ENCODE data around the gene LCLAT1. TPM values are rescaled to one million over a fixed set of nuclear protein-coding genes. Genes with fewer than 3 reads are reported as not detected.

LCLAT1 gene
- polyA plus RNA-seq, 1 donor (not counting 4 experiments of a cell fraction or from before 2014, with no cell fraction given): 17.1 TPM

DNA sequence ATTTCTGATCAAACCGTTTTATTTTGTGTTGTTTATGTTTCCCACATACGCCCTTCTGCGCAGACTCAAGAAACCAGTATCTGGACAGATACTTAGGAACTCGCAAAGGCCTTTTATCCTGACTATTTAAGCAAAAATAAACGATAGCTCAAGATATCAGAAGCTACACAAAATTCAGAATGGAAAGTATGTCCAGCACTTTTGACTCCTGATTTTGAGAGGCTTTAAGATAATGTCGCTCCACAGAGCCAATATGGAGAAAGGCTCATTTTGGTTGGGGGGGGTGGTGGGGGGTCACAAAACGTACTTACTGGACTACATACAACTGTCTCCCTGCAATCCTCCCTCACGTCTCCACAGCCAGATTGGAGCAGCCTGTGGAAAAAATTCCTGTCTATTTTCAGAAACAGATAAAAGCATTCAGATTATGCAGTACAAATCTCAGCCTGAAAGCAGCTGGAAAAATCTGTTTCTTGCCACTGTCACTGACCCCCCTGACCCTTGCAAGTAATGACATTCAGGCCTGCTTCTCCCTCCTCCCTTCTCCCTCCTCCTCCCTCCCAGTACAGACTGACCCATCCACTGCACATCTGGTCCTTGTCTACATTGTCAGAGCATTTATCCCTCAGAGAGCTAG lies 34.9 kb upstream of the LCLAT1 start:
- no peak for TF ChIP-seq CTCF (optimal IDR thresholded peaks at IDR 0.05 in 1 of 3, IDR thresholded peaks at IDR 0.05 in 1 of 3, conservative IDR thresholded peaks at IDR 0.05 in 1 of 3; ENCODE audit: extremely low read depth in 1 of 3, insufficient read depth in 2 of 3, low read length in 3 of 3)
- TF ChIP-seq EZH2 (IDR thresholded peaks at IDR 0.05; ENCODE audit: low read length): no peak
- Histone ChIP-seq H3K27ac (ENCODE audit: control insufficient read depth, insufficient read depth, low read length) (no peak overlapping the region), H3K9me1 (ENCODE audit: control insufficient read depth, extremely low read depth, insufficient read depth, low read length) (no peaks in the 10 kb centered on the region), H2AFZ (ENCODE audit: control insufficient read depth, low read length) (no peak overlapping the region), H3K27me3 (ENCODE audit: control insufficient read depth, extremely low read depth, insufficient read depth, low read length) (no peaks in the 10 kb centered on the region), H3K79me2 (ENCODE audit: control insufficient read depth, insufficient read depth, low read length) (no peaks in the 10 kb centered on the region), H3K4me2 (ENCODE audit: control insufficient read depth, extremely low read depth, insufficient read depth, low read depth, low read length) (no peak overlapping the region), H3K4me1 (ENCODE audit: control insufficient read depth, extremely low read depth, insufficient read depth, low read length) (peaks cover 12% of the 10 kb centered on the region), H4K20me1 (ENCODE audit: control insufficient read depth, extremely low read depth, insufficient read depth, low read length) (no peaks in the 10 kb centered on the region), H3K9ac (ENCODE audit: control insufficient read depth, extremely low read depth, insufficient read depth, low read length) (no peak overlapping the region), H3K36me3 (ENCODE audit: control insufficient read depth in 2 of 2, extremely low read depth in 1 of 2, insufficient read depth in 2 of 2, low read length in 2 of 2) (no peaks in the 10 kb centered on the region), H3K9me3 (ENCODE audit: control insufficient read depth, low read depth, low read length) (no peaks in the 10 kb centered on the region), H3K4me3 (ENCODE audit: control insufficient read depth in 2 of 3, extremely low read depth in 1 of 3, insufficient read depth in 2 of 3, low read depth in 1 of 3, low read length in 3 of 3) (no peak overlapping the region)
- dilution Hi-C loops (cut with MboI; ENCODE audit: extremely low pct_ligation_motif_present, low sequenced_read_pairs): no loop called here
- FAIRE-seq (no peak), DNase-seq (ENCODE audit: low read depth, low spot score) (no peak)

DNA sequence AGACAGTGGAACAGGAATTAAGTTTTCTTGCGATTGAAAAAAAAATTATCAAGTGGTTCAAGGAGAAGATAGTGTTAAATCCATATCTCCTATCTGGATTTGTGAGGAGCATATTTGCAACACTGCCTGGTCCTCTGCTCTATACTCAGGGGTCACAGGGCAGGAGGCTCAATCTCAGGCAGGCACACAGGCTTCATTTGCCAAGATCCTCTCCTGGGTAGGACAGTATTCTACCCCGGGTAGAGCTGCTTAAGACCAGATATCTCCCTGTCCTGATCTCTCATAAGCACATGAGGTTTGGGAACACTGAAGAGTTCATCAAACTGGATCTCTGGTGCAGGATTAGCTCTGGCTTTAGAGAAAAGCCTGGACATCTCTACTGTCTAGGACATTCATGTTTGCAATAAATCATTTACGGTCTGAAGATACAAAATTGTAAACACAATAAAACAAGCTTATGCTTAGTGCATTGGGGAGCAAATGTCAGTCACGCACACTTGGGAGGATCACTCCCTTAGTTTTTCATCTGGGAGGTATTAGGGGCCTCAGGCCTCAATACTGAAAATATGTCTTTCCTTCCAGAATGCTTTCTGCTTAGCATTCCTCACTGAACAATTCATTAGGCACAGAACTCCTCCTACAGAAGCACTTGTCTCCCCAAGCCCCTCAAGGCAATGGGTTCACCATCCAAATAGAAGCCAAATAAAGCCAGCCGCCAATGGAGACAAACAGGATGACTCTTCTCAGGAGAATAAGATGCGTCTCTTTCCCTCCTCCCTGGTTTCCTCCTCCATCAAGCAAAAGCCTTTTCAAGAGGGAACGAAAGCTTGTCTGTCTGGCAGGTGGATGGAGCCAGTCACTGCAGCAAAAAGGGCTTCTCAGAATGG lies 34.1 kb upstream of the LCLAT1 start:
- no peak overlapping the region for H3K27ac ChIP-seq (ENCODE audit: control insufficient read depth, insufficient read depth, low read length)
- dilution Hi-C loops (cut with MboI; ENCODE audit: extremely low pct_ligation_motif_present, low sequenced_read_pairs): no loop called here
- no peaks in the 10 kb centered on the region for H4K20me1 ChIP-seq (ENCODE audit: control insufficient read depth, extremely low read depth, insufficient read depth, low read length)
- no peaks in the 10 kb centered on the region for H3K36me3 ChIP-seq (ENCODE audit: control insufficient read depth in 2 of 2, extremely low read depth in 1 of 2, insufficient read depth in 2 of 2, low read length in 2 of 2)
- no peak overlapping the region for H3K4me2 ChIP-seq (ENCODE audit: control insufficient read depth, extremely low read depth, insufficient read depth, low read depth, low read length)
- DNase-seq (ENCODE audit: low read depth, low spot score) (no peak), FAIRE-seq (no peak)
- H3K9me1 ChIP-seq (ENCODE audit: control insufficient read depth, extremely low read depth, insufficient read depth, low read length): no peaks in the 10 kb centered on the region
- peaks cover 12% of the 10 kb centered on the region for H3K4me1 ChIP-seq (ENCODE audit: control insufficient read depth, extremely low read depth, insufficient read depth, low read length)
- no peaks in the 10 kb centered on the region for H3K9me3 ChIP-seq (ENCODE audit: control insufficient read depth, low read depth, low read length)
- no peaks in the 10 kb centered on the region for H3K79me2 ChIP-seq (ENCODE audit: control insufficient read depth, insufficient read depth, low read length)
- H3K27me3 ChIP-seq (ENCODE audit: control insufficient read depth, extremely low read depth, insufficient read depth, low read length): no peaks in the 10 kb centered on the region
- no peak for TF ChIP-seq EZH2 (IDR thresholded peaks at IDR 0.05; ENCODE audit: low read length)
- no peak for TF ChIP-seq CTCF (optimal IDR thresholded peaks at IDR 0.05 in 1 of 3, IDR thresholded peaks at IDR 0.05 in 1 of 3, conservative IDR thresholded peaks at IDR 0.05 in 1 of 3; ENCODE audit: extremely low read depth in 1 of 3, insufficient read depth in 2 of 3, low read length in 3 of 3)
- H3K4me3 ChIP-seq (ENCODE audit: control insufficient read depth in 2 of 3, extremely low read depth in 1 of 3, insufficient read depth in 2 of 3, low read depth in 1 of 3, low read length in 3 of 3): no peak overlapping the region
- H2AFZ ChIP-seq (ENCODE audit: control insufficient read depth, low read length): no peak overlapping the region
- H3K9ac ChIP-seq (ENCODE audit: control insufficient read depth, extremely low read depth, insufficient read depth, low read length): no peak overlapping the region
